Mammary epithelial cell (primary cell): ENCODE measurements around the gene BCL2L2.

ENCODE experiments used
- EZH2 ChIP-seq: IDR thresholded peaks from 2 replicates; pipeline ENCODE4 v1.6.1; 2012; ENCODE audit warnings: low read length, inconsistent platforms, borderline replicate concordance
- TF ChIP-seq, protein P1 (sequence below), 2 donors: IDR thresholded peaks in 1 of 2; conservative IDR thresholded peaks in 1 of 2; 2 replicates each; pipeline ENCODE4 v1.5.1; 2011 to 2012; ENCODE audit warnings: inconsistent platforms in 2 of 2, low read length in 2 of 2, mild to moderate bottlenecking in 2 of 2, control low read depth in 1 of 2, low read depth in 1 of 2; ENCODE audit not compliant: insufficient read depth in 1 of 2; ENCODE audit errors: extremely low read depth in 1 of 2

DNA sequence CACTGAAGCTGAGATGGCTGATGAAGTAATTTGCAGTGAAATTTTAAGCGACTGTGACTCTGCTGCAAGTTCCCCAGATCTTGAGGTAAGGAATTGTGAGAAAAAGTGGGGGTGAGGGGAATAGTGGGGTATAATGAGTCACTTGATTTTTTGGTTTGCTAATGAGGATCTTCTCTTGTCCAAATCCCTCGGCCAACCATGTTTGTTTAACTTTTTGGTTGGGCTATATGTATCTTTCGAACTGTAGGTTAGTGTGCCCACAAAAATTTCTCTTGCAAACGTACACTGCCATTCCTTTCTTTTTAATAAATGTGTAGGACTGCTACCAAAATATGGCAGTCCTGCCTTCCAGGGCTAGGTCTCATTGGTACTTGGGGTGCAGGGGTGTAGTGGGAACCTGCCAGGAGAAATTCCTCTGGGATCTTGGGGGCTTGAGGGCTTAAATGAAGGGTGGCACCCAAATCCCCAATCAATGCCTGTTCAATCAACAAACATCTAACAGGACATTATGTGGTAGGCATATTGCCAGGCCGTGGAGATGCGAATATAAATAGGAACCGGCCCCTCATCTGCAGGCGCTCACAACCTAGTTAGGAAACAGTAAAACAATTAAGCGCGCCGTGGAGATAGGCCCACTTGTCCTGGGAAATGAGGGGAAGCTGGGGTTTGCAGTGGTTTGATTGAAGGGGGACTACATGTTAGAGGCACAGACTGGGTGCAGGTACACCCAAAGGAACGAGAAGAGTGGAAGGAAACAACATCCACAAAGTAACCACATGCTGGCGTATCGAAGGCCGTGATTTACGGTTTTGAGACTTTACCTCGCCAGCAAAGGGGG lies 13.3 kb downstream of the BCL2L2 start:
- TF ChIP-seq EZH2, result no peak
- TF ChIP-seq, protein P1, sequence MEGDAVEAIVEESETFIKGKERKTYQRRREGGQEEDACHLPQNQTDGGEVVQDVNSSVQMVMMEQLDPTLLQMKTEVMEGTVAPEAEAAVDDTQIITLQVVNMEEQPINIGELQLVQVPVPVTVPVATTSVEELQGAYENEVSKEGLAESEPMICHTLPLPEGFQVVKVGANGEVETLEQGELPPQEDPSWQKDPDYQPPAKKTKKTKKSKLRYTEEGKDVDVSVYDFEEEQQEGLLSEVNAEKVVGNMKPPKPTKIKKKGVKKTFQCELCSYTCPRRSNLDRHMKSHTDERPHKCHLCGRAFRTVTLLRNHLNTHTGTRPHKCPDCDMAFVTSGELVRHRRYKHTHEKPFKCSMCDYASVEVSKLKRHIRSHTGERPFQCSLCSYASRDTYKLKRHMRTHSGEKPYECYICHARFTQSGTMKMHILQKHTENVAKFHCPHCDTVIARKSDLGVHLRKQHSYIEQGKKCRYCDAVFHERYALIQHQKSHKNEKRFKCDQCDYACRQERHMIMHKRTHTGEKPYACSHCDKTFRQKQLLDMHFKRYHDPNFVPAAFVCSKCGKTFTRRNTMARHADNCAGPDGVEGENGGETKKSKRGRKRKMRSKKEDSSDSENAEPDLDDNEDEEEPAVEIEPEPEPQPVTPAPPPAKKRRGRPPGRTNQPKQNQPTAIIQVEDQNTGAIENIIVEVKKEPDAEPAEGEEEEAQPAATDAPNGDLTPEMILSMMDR (conservative IDR thresholded peaks at IDR 0.05 in 1 of 2, IDR thresholded peaks at IDR 0.05 in 1 of 2; ENCODE audit: extremely low read depth in 1 of 2, insufficient read depth in 1 of 2, low read depth in 1 of 2, low read length in 2 of 2), result no peak
